HG03575 (cell line): ENCODE measurements around the gene PRSS21.

Experiments used
- ATAC-seq: cut with Tn5 transposase; IDR thresholded peaks from one replicate; pipeline ENCODE4 v1.9.1; 2021; ENCODE audit not compliant: unreplicated experiment, insufficient number of reproducible peaks, low FRiP score; ENCODE audit errors: extremely low read depth

Gene PRSS21

DNA sequence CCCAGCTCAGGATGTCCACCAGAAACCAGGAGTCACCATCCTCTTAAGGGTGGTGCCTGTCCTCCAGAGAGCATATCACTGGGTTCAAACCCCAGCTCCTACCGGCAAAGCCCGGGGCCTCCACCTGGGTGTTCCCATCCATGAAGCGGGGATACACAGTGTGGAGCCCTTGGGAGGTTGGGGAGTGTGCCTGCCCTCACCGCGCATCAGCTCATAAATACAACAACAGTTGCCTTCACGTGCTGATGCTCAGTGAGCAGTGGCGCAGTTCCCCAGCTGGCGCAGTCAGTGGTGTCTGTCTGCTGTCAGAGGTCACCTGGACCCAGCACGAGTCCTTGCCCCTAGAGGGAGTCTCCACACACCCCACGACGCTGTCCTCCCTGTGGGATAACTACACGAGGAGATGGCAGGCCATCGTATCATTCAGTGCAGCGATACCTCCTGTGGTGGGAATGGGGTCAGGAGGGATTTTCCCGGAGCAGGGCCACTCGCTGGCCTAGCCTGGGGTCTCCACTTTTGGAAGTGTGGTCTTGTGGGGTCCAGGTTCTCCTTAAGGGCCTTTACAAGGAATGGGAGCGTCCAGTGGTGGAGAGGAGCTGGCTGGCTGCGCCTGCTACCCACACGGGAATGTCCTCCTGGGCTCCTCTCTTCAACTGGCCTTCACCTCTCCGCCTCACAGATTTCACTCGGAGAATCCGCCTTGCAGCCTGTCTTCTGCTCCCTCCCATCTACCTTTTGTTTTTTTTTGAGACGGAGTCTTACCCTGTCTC is 37.7 kb upstream of the PRSS21 start:
- ATAC-seq: no peak

GRCh38 chr16:2779978-2780898 is 36.8 kb upstream of the PRSS21 start:
- ATAC-seq: no peak

- no peak for ATAC-seq
These were observed 34.3 kb upstream of the PRSS21 start for GRCh38 chr16:2782583-2783351.

GRCh38 chr16:2783581-2784357 is 33.3 kb upstream of the PRSS21 start:
- no peak for ATAC-seq

- ATAC-seq: no peak
These were observed 32.5 kb upstream of the PRSS21 start for GRCh38 chr16:2784358-2785100.

GRCh38 chr16:2785101-2785991 is 31.7 kb upstream of the PRSS21 start:
- ATAC-seq: no peak

DNA sequence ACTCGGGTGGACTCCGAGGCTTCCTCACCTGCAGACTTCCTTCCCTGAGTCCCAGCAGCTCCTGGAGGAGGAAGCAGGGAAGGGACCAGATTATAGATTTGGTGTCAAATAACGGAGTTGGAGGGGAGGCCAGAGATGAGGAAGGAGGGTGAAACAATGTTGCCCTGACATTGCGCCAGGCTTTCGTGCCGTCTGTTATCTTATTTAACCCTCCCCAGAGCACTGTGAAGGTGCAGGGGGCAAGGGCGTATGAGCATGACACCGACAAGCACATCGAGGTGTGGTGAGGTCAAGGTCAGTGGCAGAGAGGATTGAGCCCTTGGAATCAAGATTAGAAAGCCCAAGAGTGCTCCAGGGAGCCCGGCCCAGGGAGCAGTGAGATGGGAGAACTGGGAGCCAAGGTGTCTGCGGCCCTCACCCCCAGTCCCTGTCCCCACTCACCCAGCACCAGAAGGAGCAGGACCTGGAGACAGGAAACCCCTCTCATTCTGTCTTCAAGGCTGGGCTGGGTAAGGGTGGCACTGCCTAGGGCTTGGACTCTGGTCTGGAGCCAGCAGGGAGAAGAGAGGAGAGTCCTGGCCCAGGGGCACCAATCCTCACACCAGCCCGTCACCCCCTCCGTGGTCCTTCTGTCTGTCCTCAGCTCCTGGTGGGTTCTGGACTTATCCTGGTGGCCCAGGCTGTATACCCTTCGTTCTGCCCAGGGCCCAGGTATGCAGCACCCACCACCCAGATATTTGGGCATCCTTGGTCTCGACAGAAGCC is 30.8 kb upstream of the PRSS21 start:
- no peak for ATAC-seq

GRCh38 chr16:2786826-2787151 is 30.2 kb upstream of the PRSS21 start:
- ATAC-seq: no peak

DNA sequence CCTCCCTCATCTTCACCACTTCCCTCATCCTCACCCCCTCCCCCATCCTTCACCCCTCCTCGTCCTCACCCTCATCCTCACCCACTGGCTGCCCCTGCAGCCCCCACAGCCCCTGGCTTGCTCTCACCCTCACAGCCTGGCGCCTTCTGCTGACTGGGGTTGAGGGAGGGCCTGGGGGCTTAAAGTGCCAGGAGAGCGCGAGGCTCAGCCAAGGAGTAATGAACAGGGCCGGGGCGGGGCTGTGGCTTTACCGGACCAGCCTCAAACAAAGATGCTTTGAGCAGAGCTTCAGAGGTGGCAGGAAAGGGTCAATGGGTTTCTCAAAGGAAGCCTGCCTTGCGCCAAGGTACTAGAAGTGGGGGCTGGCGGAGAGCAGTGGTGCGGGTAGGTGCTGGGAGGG is 29.6 kb upstream of the PRSS21 start, which contains the start of gene PRSS33:
PRSS33 (minus strand) TSS at position 155 of the 400 bp plus-strand sequence. CDS start 1,013 bp downstream, outside the sequence.
- no peak for ATAC-seq

DNA sequence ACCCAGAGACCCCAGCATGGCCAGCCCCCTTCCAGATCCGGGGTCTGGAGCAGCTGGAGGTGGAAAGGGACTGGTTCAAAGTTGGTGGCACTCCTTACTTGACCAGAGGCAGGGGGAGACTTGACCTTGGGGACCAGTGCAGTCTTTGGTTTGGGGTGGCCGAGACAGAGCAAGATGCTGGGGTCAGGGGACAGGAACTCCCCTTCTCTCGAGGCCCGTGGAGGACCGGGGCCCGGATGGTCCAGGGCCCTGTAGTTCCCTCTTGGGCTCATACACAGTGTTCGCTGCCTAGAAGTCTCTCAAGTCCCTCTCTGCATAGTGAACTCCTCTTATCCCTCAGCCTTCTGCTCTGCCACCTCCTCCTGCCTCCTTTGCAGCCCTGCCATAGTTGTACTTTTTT is 29.1 kb upstream of the PRSS21 start:
- ATAC-seq: no peak

- no peak for ATAC-seq
These were observed 26.4 kb upstream of the PRSS21 start for GRCh38 chr16:2790631-2791030.

- no peak for ATAC-seq
These were observed 25.9 kb upstream of the PRSS21 start for GRCh38 chr16:2791174-2791573.

DNA sequence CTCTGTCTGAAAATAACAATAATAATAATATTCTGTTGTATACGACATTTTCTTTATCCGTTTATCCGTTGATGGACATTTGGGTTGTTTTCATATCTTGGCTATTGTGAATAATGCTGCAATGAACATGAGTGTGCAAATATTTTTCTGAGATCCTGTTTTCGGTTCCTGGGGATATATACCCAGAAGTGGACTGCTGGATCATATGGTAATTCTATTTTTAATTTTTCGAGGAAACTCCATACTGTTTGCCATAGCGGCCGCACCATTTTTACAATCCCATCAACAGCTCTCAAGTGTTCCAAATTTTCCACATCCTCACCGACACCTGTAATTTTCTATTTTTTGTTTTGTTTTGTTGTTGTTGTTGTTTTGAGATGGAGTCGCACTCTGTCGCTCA is 24.1 kb upstream of the PRSS21 start:
- ATAC-seq: no peak

- no peak for ATAC-seq
These were observed 21.5 kb upstream of the PRSS21 start for GRCh38 chr16:2795395-2796143.

- no peak for ATAC-seq
These were observed 18.3 kb upstream of the PRSS21 start for GRCh38 chr16:2798723-2799204.
